Hepatocyte (in vitro differentiated cells): ENCODE data around the gene ANKRD28. TPM values are rescaled to one million over a fixed set of nuclear protein-coding genes. Genes with fewer than 3 reads are reported as not detected.
A peak's percentile ranks its signal among the peaks of the same experiment; 100 is the strongest.

Source experiments
- DNase-seq: peaks from one replicate; pipeline ENCODE4 v3.0.0-alpha.2; 2016; ENCODE audit warnings: low spot score
- H2AFZ ChIP-seq: fragments of 200-600 bp; sonication (generic); 2 replicates; pipeline ENCODE4 v1.6.0; 2016; ENCODE audit warnings: antibody characterized with exemption, mild to moderate bottlenecking
- H3K27ac ChIP-seq: fragments of 200-600 bp; sonication (generic); 2 replicates; pipeline ENCODE4 v1.5.1; 2016; ENCODE audit warnings: mild to moderate bottlenecking
- H3K27me3 ChIP-seq: fragments of 200-600 bp; sonication (generic); 2 replicates; pipeline ENCODE4 v1.6.1; 2016
- H3K36me3 ChIP-seq: fragments of 200-600 bp; sonication (generic); replicated peaks from 2 replicates; pipeline ENCODE4 v1.5.1; 2016; ENCODE audit warnings: low read depth; ENCODE audit not compliant: insufficient read depth
- H3K4me1 ChIP-seq: fragments of 200-600 bp; sonication (generic); 2 replicates; pipeline ENCODE4 v1.5.1; 2016; ENCODE audit warnings: mild to moderate bottlenecking, moderate library complexity; ENCODE audit not compliant: insufficient read depth
- H3K4me2 ChIP-seq: fragments of 200-600 bp; sonication (generic); 2 replicates; pipeline ENCODE4 v1.6.0; 2016
- H3K4me3 ChIP-seq: fragments of 200-600 bp; sonication (generic); 2 replicates; pipeline ENCODE4 v1.5.1; 2016; ENCODE audit warnings: mild to moderate bottlenecking
- H3K79me2 ChIP-seq: fragments of 200-600 bp; sonication (generic); 2 replicates; pipeline ENCODE4 v1.6.0; 2017; ENCODE audit warnings: mild to moderate bottlenecking
- H3K9me2 ChIP-seq: fragments of 200-600 bp; sonication (generic); replicated peaks from 2 replicates; pipeline ENCODE4 v1.6.0; 2017; ENCODE audit warnings: mild to moderate bottlenecking; ENCODE audit not compliant: insufficient read depth
- H3K9me3 ChIP-seq: fragments of 200-600 bp; sonication (generic); 2 replicates; pipeline ENCODE4 v1.5.1; 2016; ENCODE audit warnings: low read depth, mild to moderate bottlenecking
- H4K20me1 ChIP-seq: fragments of 200-600 bp; sonication (generic); 2 replicates; pipeline ENCODE4 v1.6.0; 2016; ENCODE audit warnings: mild to moderate bottlenecking; ENCODE audit not compliant: insufficient read depth, poor library complexity, severe bottlenecking
- CTCF ChIP-seq: fragments of 200-600 bp; sonication (generic); IDR thresholded peaks from 2 replicates; pipeline ENCODE4 v1.5.1; 2016; ENCODE audit warnings: antibody characterized with exemption, mild to moderate bottlenecking; ENCODE audit not compliant: poor library complexity
- EZH2 ChIP-seq: fragments of 200-600 bp; sonication (generic); IDR thresholded peaks from 2 replicates; pipeline ENCODE4 v1.6.1; 2016; ENCODE audit warnings: antibody characterized with exemption, mild to moderate bottlenecking, borderline replicate concordance
- EZH2phosphoT487 ChIP-seq: fragments of 200-600 bp; sonication (generic); IDR thresholded peaks from one replicate; pipeline ENCODE4 v1.6.1; 2018; ENCODE audit warnings: antibody characterized with exemption, mild to moderate bottlenecking, low read depth, moderate library complexity; ENCODE audit not compliant: unreplicated experiment, severe bottlenecking
- WGBS: methylation state at CpG from one replicate; pipeline ENCODE4 v1.1.6; 2016; ENCODE audit warnings: low lambda C conversion rate; ENCODE audit errors: missing lambda C conversion rate; 5-methylcytosine and 5-hydroxymethylcytosine counted together
- polyA plus RNA-seq: library from polyadenylated mRNA; unstranded; fragments of >200 nt; fragmentation: Nextera tagmentation; extraction: Ambion mirVana; gene quantifications from 2 replicates; pipeline ENCODE4 v1.2.1, GENCODE V29; 2016
- total RNA-seq: library from RNA; depleted of rRNA; stranded (reverse); fragments of >200 nt; gene quantifications from 2 replicates; pipeline ENCODE4 v1.2.3, GENCODE V29; 2014

ANKRD28 gene
- total and polyA plus RNA-seq, 2 experiments from 2014 or later = 12.3 to 40.6 TPM

GRCh38 chr3:15794842-15795650, 2.7 kb downstream of the ANKRD28 start:
- Histone ChIP-seq H3K4me2 (peak overlapping the region; percentile 74), H3K4me3 (peak overlapping the region; percentile 19), H3K4me1 (peaks cover 9% of the 10 kb centered on the region), H3K36me3 (no peaks in the 10 kb centered on the region), H3K27ac (peak overlapping the region; percentile 86), H3K9me3 (no peaks in the 10 kb centered on the region), H2AFZ (no peak overlapping the region), H3K27me3 (no peaks in the 10 kb centered on the region), H3K79me2 (peaks cover 77% of the 10 kb centered on the region), H3K9me2 (no peaks in the 10 kb centered on the region), H4K20me1 (no peaks in the 10 kb centered on the region)
- TF ChIP-seq EZH2phosphoT487 = no peak
- no peak for TF ChIP-seq CTCF
- no peak for TF ChIP-seq EZH2
- DNase-seq = no peak
- WGBS = 75% methylated on average over 2 of the region's 2 CpGs

- Histone ChIP-seq H3K27ac (peak overlapping the region; percentile 86), H3K9me3 (no peaks in the 10 kb centered on the region), H3K4me3 (peak overlapping the region; percentile 19), H3K9me2 (no peaks in the 10 kb centered on the region), H3K4me1 (peaks cover 9% of the 10 kb centered on the region), H3K4me2 (peak overlapping the region; percentile 74), H3K36me3 (no peaks in the 10 kb centered on the region), H3K79me2 (peaks cover 77% of the 10 kb centered on the region), H3K27me3 (no peaks in the 10 kb centered on the region), H4K20me1 (no peaks in the 10 kb centered on the region), H2AFZ (no peak overlapping the region)
- TF ChIP-seq CTCF = no peak
- TF ChIP-seq EZH2phosphoT487 = no peak
- no peak for TF ChIP-seq EZH2
- DNase-seq = no peak
- WGBS = 76% methylated on average over 3 of the region's 3 CpGs
These were observed 3.4 kb downstream of the ANKRD28 start for GRCh38 chr3:15794303-15794771.

GRCh38 chr3:15791525-15791924, 6.3 kb downstream of the ANKRD28 start:
- WGBS = 67% methylated on average over 1 of the region's 1 CpG
- Histone ChIP-seq H3K4me3 (no peak overlapping the region), H3K36me3 (no peaks in the 10 kb centered on the region), H3K27me3 (no peaks in the 10 kb centered on the region), H3K4me2 (no peak overlapping the region), H3K79me2 (peaks cover 85% of the 10 kb centered on the region), H3K27ac (no peak overlapping the region), H3K9me2 (no peaks in the 10 kb centered on the region), H4K20me1 (no peaks in the 10 kb centered on the region), H3K4me1 (no peaks in the 10 kb centered on the region), H3K9me3 (no peaks in the 10 kb centered on the region), H2AFZ (no peak overlapping the region)
- no peak for DNase-seq
- no peak for TF ChIP-seq EZH2
- no peak for TF ChIP-seq CTCF
- TF ChIP-seq EZH2phosphoT487 = no peak
